ENCODE results near the gene ATP5PD.

ATP5PD gene

DNA sequence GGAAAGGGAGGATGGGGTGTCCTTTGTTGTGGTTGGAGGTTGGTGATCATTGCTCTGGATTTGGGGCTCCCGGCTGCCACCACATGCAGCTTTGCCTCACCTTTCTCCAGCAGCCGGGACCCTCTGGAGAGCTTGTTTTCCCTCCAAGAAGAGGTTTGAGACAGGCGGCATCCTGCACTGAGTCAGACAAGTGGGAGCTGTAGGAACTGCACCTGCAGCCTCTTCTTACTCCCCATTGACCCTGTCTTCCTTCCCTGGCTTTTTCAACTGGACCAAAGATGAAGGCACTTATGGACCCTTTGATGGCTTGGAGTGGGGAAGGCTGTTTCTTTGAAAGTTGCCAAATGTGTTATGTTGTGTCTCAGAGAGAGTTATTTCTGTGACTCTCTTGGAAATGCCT is 16.9 kb upstream of the ATP5PD start:
- in situ Hi-C loops (cut with HindIII; ENCODE audit: low sequenced_read_pairs): no loop called here
- DNase-seq (ENCODE audit: low read depth, low spot score): no peak
- H3K4me3 ChIP-seq (ENCODE audit: low read depth, low read length): no peak overlapping the region
- TF ChIP-seq, protein P1, sequence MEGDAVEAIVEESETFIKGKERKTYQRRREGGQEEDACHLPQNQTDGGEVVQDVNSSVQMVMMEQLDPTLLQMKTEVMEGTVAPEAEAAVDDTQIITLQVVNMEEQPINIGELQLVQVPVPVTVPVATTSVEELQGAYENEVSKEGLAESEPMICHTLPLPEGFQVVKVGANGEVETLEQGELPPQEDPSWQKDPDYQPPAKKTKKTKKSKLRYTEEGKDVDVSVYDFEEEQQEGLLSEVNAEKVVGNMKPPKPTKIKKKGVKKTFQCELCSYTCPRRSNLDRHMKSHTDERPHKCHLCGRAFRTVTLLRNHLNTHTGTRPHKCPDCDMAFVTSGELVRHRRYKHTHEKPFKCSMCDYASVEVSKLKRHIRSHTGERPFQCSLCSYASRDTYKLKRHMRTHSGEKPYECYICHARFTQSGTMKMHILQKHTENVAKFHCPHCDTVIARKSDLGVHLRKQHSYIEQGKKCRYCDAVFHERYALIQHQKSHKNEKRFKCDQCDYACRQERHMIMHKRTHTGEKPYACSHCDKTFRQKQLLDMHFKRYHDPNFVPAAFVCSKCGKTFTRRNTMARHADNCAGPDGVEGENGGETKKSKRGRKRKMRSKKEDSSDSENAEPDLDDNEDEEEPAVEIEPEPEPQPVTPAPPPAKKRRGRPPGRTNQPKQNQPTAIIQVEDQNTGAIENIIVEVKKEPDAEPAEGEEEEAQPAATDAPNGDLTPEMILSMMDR (IDR thresholded peaks at IDR 0.05; ENCODE audit: low read depth, low read length): no peak

- TF ChIP-seq, protein P1 (IDR thresholded peaks at IDR 0.05; ENCODE audit: low read depth, low read length): no peak
- in situ Hi-C loops (cut with HindIII; ENCODE audit: low sequenced_read_pairs): no loop called here
- no peak for DNase-seq (ENCODE audit: low read depth, low spot score)
- H3K4me3 ChIP-seq (ENCODE audit: low read depth, low read length): no peak overlapping the region
Measured at GRCh38 chr17:75063201-75063600, 16.4 kb upstream of the ATP5PD start.

GRCh38 chr17:75061618-75062017 is 14.8 kb upstream of the ATP5PD start:
- no peak for DNase-seq (ENCODE audit: low read depth, low spot score)
- no peak overlapping the region for H3K4me3 ChIP-seq (ENCODE audit: low read depth, low read length)
- in situ Hi-C loops (cut with HindIII; ENCODE audit: low sequenced_read_pairs): no loop called here
- TF ChIP-seq, protein P1 (IDR thresholded peaks at IDR 0.05; ENCODE audit: low read depth, low read length): no peak

DNA sequence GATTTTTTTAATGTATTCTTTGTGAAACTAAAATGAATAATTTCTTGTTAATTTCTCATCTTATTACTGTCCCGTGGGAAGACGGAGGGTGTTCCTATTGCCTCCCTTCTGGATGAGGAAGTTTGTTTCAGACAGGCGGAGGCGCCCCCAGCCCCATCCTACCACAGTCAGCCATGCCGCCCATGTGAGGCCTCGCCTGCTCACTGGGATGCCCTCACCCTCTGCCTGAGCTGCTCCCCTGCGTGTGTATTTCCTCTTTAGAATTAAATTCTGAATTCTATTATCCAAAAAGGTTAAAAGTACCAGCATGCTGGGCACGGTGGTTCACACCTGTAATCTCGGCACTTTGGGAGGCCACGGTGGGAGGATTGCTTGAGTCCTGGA is 14.3 kb upstream of the ATP5PD start:
- in situ Hi-C loops (cut with HindIII; ENCODE audit: low sequenced_read_pairs): no loop called here
- TF ChIP-seq, protein P1 (IDR thresholded peaks at IDR 0.05; ENCODE audit: low read depth, low read length): no peak
- no peak for DNase-seq (ENCODE audit: low read depth, low spot score)
- no peak overlapping the region for H3K4me3 ChIP-seq (ENCODE audit: low read depth, low read length)

GRCh38 chr17:75060434-75061054 is 13.8 kb upstream of the ATP5PD start:
- no peak for DNase-seq (ENCODE audit: low read depth, low spot score)
- in situ Hi-C loops (cut with HindIII; ENCODE audit: low sequenced_read_pairs): no loop called here
- H3K4me3 ChIP-seq (ENCODE audit: low read depth, low read length): no peak overlapping the region
- TF ChIP-seq, protein P1 (IDR thresholded peaks at IDR 0.05; ENCODE audit: low read depth, low read length): no peak

GRCh38 chr17:75059369-75060345 is 12.9 kb upstream of the ATP5PD start:
- TF ChIP-seq, protein P1 (IDR thresholded peaks at IDR 0.05; ENCODE audit: low read depth, low read length): peak; percentile 52
- in situ Hi-C loops (cut with HindIII; ENCODE audit: low sequenced_read_pairs): no loop called here
- DNase-seq (ENCODE audit: low read depth, low spot score): peak; percentile 65
- H3K4me3 ChIP-seq (ENCODE audit: low read depth, low read length): no peak overlapping the region

All from astrocyte of the spinal cord (primary cell).